Measurements from ENCODE around the gene SIPA1.
A peak's percentile ranks its signal among the peaks of the same experiment; 100 is the strongest.

The SIPA1 gene

DNA sequence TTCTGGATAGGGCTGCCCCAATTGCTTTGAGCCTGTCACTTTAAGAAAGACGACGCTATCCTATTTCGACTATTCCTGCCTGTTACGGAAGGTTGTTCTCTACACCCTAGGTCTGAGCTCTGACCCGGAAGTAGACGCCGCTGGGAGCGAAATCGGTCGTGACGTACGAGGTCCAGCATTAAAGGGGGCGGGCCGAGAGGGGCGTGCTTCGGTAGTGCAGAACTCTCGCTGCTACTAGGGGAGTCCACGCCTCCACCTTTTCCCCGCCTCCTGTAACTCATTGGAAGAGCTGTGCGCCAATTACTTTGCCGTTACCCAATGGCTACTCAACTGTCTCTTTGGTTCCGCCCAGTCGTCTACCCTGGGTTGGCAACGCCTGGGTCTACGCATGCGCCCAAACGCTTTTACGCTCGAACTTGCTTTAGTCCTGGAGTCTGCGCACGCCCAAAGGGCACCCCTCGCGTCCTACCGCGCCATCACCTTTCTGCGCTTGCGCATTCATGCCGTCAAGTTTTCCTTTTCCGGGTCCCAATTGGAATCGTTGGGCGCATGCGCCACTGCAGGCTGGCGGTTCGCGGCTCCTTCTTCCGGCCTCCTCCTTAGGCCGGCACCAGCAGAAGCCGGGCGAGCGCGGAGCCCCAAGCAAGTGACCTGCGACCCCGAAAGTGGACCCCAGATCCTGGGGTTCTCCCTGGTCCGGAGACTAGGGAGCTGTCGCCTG is 22.5 kb upstream of the SIPA1 start, which contains the start of gene PCNX3:
Gene PCNX3 (plus strand): TSS at position 548 of the 721 bp plus-strand sequence. CDS start 536 bp downstream, outside the sequence.
- peak within 1 kb of the TSS; percentile 82 for H3K4me3 ChIP-seq (ENCODE audit: low read depth, low read length)
- TF ChIP-seq, protein P1, sequence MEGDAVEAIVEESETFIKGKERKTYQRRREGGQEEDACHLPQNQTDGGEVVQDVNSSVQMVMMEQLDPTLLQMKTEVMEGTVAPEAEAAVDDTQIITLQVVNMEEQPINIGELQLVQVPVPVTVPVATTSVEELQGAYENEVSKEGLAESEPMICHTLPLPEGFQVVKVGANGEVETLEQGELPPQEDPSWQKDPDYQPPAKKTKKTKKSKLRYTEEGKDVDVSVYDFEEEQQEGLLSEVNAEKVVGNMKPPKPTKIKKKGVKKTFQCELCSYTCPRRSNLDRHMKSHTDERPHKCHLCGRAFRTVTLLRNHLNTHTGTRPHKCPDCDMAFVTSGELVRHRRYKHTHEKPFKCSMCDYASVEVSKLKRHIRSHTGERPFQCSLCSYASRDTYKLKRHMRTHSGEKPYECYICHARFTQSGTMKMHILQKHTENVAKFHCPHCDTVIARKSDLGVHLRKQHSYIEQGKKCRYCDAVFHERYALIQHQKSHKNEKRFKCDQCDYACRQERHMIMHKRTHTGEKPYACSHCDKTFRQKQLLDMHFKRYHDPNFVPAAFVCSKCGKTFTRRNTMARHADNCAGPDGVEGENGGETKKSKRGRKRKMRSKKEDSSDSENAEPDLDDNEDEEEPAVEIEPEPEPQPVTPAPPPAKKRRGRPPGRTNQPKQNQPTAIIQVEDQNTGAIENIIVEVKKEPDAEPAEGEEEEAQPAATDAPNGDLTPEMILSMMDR (IDR thresholded peaks at IDR 0.05; ENCODE audit: low read depth, low read length) = no peak

DNA sequence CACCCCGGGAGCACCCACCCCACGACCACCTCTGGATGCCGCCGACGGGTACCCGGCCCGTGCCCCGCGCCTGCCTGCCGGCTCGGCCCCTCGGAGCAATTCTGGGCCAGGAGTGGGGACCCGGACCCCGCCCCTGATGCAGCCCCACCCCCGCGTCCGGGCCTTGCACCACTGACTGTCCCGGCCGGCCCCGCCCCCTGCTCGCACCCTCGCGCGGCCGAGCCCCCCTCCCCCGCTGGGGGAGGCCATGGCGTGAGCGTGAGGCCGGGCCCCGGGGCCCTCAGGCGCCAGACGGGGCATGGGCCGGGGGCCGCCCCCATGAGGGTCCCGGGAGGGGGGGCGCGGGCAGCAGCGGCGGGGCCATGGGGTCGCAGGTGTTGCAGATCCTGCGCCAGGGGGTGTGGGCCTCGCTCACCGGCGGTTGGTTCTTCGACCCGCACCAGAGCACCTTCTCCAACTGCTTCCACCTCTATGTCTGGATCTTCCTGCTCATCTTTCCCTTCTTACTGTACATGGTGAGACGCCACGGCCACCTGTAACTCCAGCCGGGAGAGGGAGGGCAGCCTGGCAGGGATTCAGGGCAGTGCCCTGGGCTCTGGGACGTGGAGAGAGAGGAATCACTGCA is 21.8 kb upstream of the SIPA1 start:
- H3K4me3 ChIP-seq (ENCODE audit: low read depth, low read length) = peak overlapping the region; percentile 82
- TF ChIP-seq, protein P1 (IDR thresholded peaks at IDR 0.05; ENCODE audit: low read depth, low read length) = no peak

DNA sequence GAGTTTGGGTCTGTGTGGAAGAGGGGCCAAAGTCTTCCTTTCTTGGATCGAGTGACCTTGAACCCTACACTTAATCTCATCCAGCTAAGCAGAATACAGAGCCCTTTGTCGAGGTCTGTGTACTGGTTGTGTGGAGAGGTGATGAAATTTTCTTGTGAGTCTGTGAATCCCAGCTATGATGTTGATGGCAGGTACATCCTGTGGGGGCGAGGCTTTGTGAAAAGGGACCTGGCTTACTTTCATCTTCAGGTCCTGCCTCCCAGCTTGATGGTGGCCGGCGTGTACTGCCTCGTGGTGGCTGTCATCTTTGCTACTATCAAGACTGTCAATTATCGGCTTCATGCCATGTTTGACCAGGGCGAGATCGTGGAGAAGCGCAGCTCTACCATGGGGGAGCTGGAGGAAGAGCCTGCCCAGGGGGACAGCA is 21.3 kb upstream of the SIPA1 start:
- TF ChIP-seq, protein P1 (IDR thresholded peaks at IDR 0.05; ENCODE audit: low read depth, low read length) = no peak
- peak overlapping the region; percentile 82 for H3K4me3 ChIP-seq (ENCODE audit: low read depth, low read length)

DNA sequence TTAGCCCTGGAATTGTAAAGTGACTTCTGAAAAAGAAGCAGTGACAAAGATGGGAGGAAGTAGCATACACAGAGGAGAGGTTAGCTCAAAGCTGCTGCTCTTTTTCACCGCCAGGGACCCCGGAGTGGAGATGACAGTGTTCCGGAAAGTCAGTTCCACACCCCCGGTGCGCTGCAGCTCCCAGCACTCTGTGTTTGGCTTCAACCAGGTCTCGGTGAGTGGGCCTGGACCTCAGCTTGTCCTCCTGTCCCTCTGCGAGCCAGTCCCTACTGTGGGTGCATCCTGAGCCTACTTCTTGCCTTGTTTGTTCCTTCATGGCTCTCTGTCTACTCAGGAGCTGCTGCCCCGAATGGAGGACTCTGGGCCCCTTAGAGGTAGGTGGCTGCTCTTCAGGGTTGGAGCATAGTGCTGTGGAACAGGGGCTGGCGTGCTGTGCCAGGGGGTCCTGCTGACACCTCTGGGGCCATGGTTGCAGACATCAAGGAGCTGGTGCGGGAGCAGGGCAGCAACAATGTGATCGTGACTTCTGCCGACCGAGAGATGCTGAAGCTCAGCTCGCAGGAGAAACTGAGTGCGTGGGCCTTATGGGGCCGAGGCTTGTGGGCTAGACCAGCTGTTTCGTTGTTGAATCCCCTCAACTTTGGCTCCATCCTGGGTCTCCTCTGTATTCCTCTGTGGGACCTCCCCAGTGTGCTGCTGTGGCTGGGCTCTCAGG is 20.6 kb upstream of the SIPA1 start:
- TF ChIP-seq, protein P1 (IDR thresholded peaks at IDR 0.05; ENCODE audit: low read depth, low read length) = no peak

DNA sequence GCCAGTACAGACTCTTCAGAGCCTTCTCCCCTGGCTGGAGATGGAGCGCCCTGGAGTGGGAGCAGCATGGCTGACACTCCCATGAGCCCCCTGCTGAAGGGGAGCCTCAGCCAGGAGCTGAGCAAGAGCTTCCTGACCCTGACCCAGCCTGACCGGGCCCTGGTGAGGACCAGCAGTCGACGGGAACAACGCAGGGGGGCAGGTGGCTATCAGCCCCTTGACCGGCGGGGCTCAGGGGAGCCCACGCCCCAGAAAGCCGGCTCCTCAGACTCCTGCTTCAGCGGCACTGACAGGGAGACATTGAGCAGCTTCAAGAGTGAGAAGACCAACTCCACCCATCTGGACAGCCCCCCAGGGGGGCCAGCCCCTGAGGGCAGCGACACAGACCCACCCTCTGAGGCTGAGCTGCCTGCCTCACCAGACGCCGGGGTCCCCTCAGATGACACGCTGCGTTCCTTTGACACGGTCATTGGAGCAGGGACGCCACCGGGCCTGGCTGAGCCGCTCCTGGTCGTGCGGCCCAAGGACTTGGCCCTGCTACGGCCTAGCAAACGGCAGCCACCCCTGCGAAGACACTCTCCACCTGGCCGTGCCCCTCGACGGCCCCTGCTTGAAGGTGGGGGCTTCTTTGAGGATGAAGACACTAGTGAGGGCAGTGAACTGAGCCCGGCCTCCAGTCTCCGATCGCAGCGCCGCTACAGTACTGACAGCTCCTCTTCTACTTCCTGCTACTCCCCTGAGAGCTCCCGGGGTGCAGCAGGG is 19.7 kb upstream of the SIPA1 start:
- TF ChIP-seq, protein P1 (IDR thresholded peaks at IDR 0.05; ENCODE audit: low read depth, low read length) = no peak
- H3K4me3 ChIP-seq (ENCODE audit: low read depth, low read length) = no peak overlapping the region

More for the DNA sequence above, 20.6 kb upstream of the SIPA1 start:
- H3K4me3 ChIP-seq (ENCODE audit: low read depth, low read length) = peak overlapping the region; percentile 82

DNA sequence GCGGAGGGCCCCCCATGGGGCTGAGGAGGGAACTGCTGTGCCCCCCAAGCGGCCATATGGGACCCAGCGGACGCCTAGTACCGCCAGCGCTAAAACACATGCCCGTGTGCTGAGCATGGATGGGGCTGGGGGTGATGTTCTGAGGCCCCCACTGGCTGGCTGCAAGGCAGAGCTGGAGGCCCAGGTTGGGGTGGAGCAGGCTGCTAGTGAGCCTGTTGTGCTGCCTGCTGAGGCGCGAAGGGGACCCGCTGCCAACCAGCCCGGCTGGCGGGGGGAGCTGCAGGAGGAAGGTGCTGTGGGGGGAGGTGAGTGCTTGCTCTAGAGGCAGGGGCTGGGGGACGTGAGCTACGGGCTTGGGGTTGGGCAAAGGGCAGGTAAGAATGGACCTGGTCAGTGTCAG is 19.1 kb upstream of the SIPA1 start:
- TF ChIP-seq, protein P1 (IDR thresholded peaks at IDR 0.05; ENCODE audit: low read depth, low read length) = no peak
- no peak overlapping the region for H3K4me3 ChIP-seq (ENCODE audit: low read depth, low read length)

All from WI38 (cell line).